Neural cell (in vitro differentiated cells): ENCODE data around the gene ERP27. TPM values are rescaled to one million over a fixed set of nuclear protein-coding genes. Genes with fewer than 3 reads are reported as not detected.

Experiments used
- H2AFZ ChIP-seq: fragments of 200-600, 300-800 bp; sonication (generic), shearing (Covaris generic); 2 replicates; pipeline ENCODE4 v1.6.0; 2014; ENCODE audit warnings: low read depth, mild to moderate bottlenecking, antibody characterized with exemption, low read length, moderate library complexity
- H3F3A ChIP-seq: fragments of 200-600 bp; shearing (Covaris generic); 2 replicates; pipeline ENCODE4 v1.6.1; 2016; ENCODE audit warnings: mild to moderate bottlenecking, moderate library complexity, mixed read lengths, antibody characterized with exemption, low read length; ENCODE audit not compliant: insufficient read depth, poor library complexity, severe bottlenecking
- H3K27ac ChIP-seq: fragments of 200-600, 300-800 bp; sonication (generic), shearing (Covaris generic); 2 replicates; pipeline ENCODE4 v1.5.1; 2014; ENCODE audit warnings: mild to moderate bottlenecking, low read length, moderate library complexity
- H3K27me3 ChIP-seq: fragments of 300-800, 200-600 bp; sonication (generic), shearing (Covaris generic); 2 replicates; pipeline ENCODE4 v1.6.0; 2014; ENCODE audit warnings: mild to moderate bottlenecking, low read depth, low read length, moderate library complexity; ENCODE audit not compliant: insufficient read depth
- H3K36me3 ChIP-seq: fragments of 300-800, 200-600 bp; sonication (generic), shearing (Covaris generic); 2 replicates; pipeline ENCODE4 v1.5.1; 2014; ENCODE audit warnings: mild to moderate bottlenecking, antibody characterized with exemption, low read length, moderate library complexity; ENCODE audit not compliant: insufficient read depth
- H3K4me2 ChIP-seq: fragments of 300-800, 200-600 bp; sonication (generic), shearing (Covaris generic); 2 replicates; pipeline ENCODE4 v1.6.0; 2014; ENCODE audit warnings: mild to moderate bottlenecking, low read length
- H3K4me3 ChIP-seq: fragments of 300-800, 200-600 bp; sonication (generic), shearing (Covaris generic); 2 replicates; pipeline ENCODE4 v1.5.1; 2014; ENCODE audit warnings: mild to moderate bottlenecking, low read length, moderate library complexity
- H3K79me2 ChIP-seq: fragments of 200-600 bp; shearing (Covaris generic); replicated peaks from 2 replicates; pipeline ENCODE4 v1.6.0; 2014; ENCODE audit warnings: mild to moderate bottlenecking, low read length, moderate library complexity; ENCODE audit not compliant: insufficient read depth
- H3K9ac ChIP-seq: fragments of 300-800, 200-600 bp; sonication (generic), shearing (Covaris generic); 2 replicates; pipeline ENCODE4 v1.6.1; 2016; ENCODE audit warnings: mild to moderate bottlenecking, low read length, mixed read lengths
- H3K9me2 ChIP-seq: fragments of 200-600 bp; shearing (Covaris generic); 2 replicates; pipeline ENCODE4 v1.6.1; 2016; ENCODE audit warnings: mild to moderate bottlenecking, low read length, mixed read lengths; ENCODE audit not compliant: insufficient read depth
- H3K9me3 ChIP-seq: fragments of 200-600, 300-800 bp; sonication (generic), shearing (Covaris generic); 2 replicates; pipeline ENCODE4 v1.6.1; 2016; ENCODE audit warnings: mild to moderate bottlenecking, mixed run types, low read length, moderate library complexity, mixed read lengths
- H4K20me1 ChIP-seq: fragments of 200-600 bp; shearing (Covaris generic); 2 replicates; pipeline ENCODE4 v1.6.1; 2016; ENCODE audit warnings: mild to moderate bottlenecking, mixed run types; ENCODE audit not compliant: insufficient read depth
- CTCF ChIP-seq: fragments of 450-650 bp; IDR thresholded peaks from 2 replicates; pipeline ENCODE4 v1.5.1; 2014; ENCODE audit warnings: antibody characterized with exemption, mild to moderate bottlenecking, moderate library complexity; ENCODE audit not compliant: poor library complexity, severe bottlenecking
- EP300 ChIP-seq: fragments of 450-650 bp; conservative IDR thresholded peaks from 2 replicates; pipeline ENCODE4 v1.6.1; 2014; ENCODE audit warnings: antibody characterized with exemption, mild to moderate bottlenecking, moderate library complexity; ENCODE audit not compliant: poor library complexity, severe bottlenecking
- EZH2 ChIP-seq: fragments of 200-600, 300-800 bp; shearing (Covaris generic), sonication (generic); IDR thresholded peaks from 2 replicates; pipeline ENCODE4 v1.6.1; 2014; ENCODE audit warnings: antibody characterized with exemption, low read length, borderline replicate concordance, mild to moderate bottlenecking; ENCODE audit not compliant: insufficient read depth, poor library complexity, severe bottlenecking
- MXI1 ChIP-seq: fragments of 450-650 bp; conservative IDR thresholded peaks from 2 replicates; pipeline ENCODE4 v1.6.1; 2014; ENCODE audit warnings: antibody characterized with exemption, mild to moderate bottlenecking; ENCODE audit not compliant: poor library complexity, severe bottlenecking
- POLR2AphosphoS5 ChIP-seq: IDR thresholded peaks from 2 replicates; pipeline ENCODE4 v1.6.1; 2012
- RAD21 ChIP-seq: fragments of 450-650 bp; conservative IDR thresholded peaks from 2 replicates; pipeline ENCODE4 v1.6.1; 2014; ENCODE audit warnings: antibody characterized with exemption, mild to moderate bottlenecking, moderate library complexity
- SMC3 ChIP-seq: fragments of 450-650 bp; conservative IDR thresholded peaks from 2 replicates; pipeline ENCODE4 v1.6.1; 2014; ENCODE audit warnings: antibody characterized with exemption, mild to moderate bottlenecking, moderate library complexity; ENCODE audit not compliant: poor library complexity
- TAF1 ChIP-seq: IDR thresholded peaks from 2 replicates; pipeline ENCODE4 v1.6.1; 2012; ENCODE audit warnings: low read depth
- polyA plus RNA-seq: library from polyadenylated mRNA; depleted of rRNA; stranded (reverse); fragments of >200 nt; gene quantifications from 2 replicates; pipeline ENCODE4 v1.2.3, GENCODE V29; 2014
- TF ChIP-seq, protein P1 (sequence below): IDR thresholded peaks from 2 replicates; pipeline ENCODE4 v1.6.1; 2012; ENCODE audit warnings: borderline replicate concordance

Gene ERP27
- polyA plus RNA-seq, 1 donor from 2014 or later = not detected

GRCh38 chr12:14981049-14981448 lies 42.7 kb upstream of the ERP27 start:
- no peak overlapping the region for H3K4me2 ChIP-seq
- no peak for TF ChIP-seq CTCF
- TF ChIP-seq MXI1 = no peak
- TF ChIP-seq, protein P1, sequence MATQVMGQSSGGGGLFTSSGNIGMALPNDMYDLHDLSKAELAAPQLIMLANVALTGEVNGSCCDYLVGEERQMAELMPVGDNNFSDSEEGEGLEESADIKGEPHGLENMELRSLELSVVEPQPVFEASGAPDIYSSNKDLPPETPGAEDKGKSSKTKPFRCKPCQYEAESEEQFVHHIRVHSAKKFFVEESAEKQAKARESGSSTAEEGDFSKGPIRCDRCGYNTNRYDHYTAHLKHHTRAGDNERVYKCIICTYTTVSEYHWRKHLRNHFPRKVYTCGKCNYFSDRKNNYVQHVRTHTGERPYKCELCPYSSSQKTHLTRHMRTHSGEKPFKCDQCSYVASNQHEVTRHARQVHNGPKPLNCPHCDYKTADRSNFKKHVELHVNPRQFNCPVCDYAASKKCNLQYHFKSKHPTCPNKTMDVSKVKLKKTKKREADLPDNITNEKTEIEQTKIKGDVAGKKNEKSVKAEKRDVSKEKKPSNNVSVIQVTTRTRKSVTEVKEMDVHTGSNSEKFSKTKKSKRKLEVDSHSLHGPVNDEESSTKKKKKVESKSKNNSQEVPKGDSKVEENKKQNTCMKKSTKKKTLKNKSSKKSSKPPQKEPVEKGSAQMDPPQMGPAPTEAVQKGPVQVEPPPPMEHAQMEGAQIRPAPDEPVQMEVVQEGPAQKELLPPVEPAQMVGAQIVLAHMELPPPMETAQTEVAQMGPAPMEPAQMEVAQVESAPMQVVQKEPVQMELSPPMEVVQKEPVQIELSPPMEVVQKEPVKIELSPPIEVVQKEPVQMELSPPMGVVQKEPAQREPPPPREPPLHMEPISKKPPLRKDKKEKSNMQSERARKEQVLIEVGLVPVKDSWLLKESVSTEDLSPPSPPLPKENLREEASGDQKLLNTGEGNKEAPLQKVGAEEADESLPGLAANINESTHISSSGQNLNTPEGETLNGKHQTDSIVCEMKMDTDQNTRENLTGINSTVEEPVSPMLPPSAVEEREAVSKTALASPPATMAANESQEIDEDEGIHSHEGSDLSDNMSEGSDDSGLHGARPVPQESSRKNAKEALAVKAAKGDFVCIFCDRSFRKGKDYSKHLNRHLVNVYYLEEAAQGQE = no peak
- TF ChIP-seq RAD21 = no peak
- no peak for TF ChIP-seq EP300
- TF ChIP-seq SMC3 = no peak
- H3K36me3 ChIP-seq = no peaks in the 10 kb centered on the region
- no peaks in the 10 kb centered on the region for H3K9me3 ChIP-seq
- no peak overlapping the region for H2AFZ ChIP-seq
- H3K9me2 ChIP-seq = no peaks in the 10 kb centered on the region
- H3K79me2 ChIP-seq = no peaks in the 10 kb centered on the region
- H3F3A ChIP-seq = no peaks in the 10 kb centered on the region
- H3K9ac ChIP-seq = no peak overlapping the region
- H4K20me1 ChIP-seq = no peaks in the 10 kb centered on the region
- H3K4me3 ChIP-seq = no peak overlapping the region
- H3K27me3 ChIP-seq = no peaks in the 10 kb centered on the region
- no peak overlapping the region for H3K27ac ChIP-seq

GRCh38 chr12:14979468-14979867 lies 41.1 kb upstream of the ERP27 start:
- Histone ChIP-seq H3K79me2 (no peaks in the 10 kb centered on the region), H3F3A (no peaks in the 10 kb centered on the region), H3K27me3 (no peaks in the 10 kb centered on the region), H3K4me2 (no peak overlapping the region), H4K20me1 (no peaks in the 10 kb centered on the region), H3K27ac (no peak overlapping the region), H3K36me3 (no peaks in the 10 kb centered on the region), H2AFZ (no peak overlapping the region), H3K9me2 (no peaks in the 10 kb centered on the region), H3K9ac (no peak overlapping the region), H3K9me3 (no peaks in the 10 kb centered on the region), H3K4me3 (no peak overlapping the region)
- no peak for TF ChIP-seq EZH2
- TF ChIP-seq RAD21 = no peak
- no peak for TF ChIP-seq POLR2AphosphoS5
- no peak for TF ChIP-seq MXI1
- TF ChIP-seq CTCF = no peak
- TF ChIP-seq, protein P1 = no peak
- TF ChIP-seq TAF1 = no peak
- TF ChIP-seq EP300 = no peak
- no peak for TF ChIP-seq SMC3
